Measurements from ENCODE around the gene EMILIN3.

Gene EMILIN3, protein sequence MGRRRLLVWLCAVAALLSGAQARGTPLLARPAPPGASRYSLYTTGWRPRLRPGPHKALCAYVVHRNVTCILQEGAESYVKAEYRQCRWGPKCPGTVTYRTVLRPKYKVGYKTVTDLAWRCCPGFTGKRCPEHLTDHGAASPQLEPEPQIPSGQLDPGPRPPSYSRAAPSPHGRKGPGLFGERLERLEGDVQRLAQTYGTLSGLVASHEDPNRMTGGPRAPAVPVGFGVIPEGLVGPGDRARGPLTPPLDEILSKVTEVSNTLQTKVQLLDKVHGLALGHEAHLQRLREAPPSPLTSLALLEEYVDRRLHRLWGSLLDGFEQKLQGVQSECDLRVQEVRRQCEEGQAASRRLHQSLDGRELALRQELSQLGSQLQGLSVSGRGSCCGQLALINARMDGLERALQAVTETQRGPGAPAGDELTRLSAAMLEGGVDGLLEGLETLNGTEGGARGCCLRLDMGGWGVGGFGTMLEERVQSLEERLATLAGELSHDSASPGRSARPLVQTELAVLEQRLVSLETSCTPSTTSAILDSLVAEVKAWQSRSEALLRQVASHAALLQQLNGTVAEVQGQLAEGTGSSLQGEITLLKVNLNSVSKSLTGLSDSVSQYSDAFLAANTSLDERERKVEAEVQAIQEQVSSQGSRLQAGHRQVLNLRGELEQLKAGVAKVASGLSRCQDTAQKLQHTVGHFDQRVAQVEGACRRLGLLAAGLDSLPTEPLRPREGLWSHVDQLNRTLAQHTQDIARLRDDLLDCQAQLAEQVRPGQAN

DNA sequence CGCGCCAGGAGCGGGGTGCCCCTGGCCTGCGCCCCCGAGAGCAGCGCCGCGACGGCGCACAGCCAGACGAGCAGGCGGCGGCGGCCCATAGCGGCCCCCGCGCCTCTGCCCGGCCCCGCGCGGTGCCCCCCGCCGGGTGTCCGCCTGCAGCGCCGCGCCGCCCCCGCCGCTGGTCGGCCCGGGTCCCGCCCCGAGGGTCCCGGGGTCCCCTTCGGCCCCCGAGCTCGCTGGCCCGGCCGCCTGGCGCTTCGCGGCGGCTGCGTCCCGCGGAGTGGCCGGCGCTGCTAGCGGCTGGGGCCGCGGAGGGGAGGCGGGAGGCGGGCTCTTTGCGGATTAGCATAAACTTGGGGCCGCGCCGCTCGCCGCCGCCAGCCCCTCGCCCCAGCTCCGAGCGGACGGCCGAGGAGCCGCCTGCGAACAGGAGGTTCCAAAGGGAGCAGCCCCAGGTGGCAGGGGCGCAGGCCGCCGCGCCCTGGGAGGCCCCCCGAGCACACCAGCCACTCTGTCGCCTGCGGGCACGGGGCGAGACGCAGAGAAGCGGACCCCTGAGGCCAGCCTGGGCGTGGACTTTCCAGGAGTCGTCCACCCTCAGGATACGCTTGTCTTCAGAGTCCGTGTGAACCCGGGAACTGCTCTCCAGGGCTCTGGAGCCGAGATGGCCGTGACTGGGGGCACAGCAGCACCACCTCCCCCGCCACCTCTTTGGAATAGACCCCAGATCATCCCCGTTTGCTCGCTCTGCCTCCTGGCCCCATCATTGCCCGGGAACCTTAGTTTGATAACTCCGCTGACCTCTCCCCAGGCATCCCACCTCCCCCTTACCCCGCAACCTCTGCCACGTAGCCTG, at the start of gene EMILIN3:
Gene EMILIN3, minus strand, starts transcription at position 273 of the 847 bp plus-strand sequence. Its CDS starts 184 bp downstream, at position 89.
- DNase-seq, result no peak

DNA sequence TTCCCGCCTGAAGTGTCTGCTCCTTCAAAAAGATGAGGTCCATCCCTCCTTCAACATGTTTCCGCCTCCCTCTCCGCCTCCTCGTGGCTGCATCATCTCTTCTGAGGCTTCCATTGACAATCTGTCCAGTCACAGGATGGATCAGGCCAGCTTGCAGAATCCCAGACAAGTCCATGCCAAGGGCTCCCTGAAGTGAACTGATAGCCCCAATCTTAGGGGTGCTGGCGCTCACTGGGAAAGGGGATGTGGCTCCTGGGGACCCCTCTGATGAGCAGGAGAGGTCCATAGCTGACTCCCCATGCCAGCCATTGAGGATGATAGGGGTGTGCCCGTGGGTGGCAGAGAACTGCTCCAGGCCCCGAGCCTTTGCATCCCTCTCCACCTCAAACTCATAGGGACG, 48.6 kb upstream of the EMILIN3 start:
- no peak for DNase-seq

DNA sequence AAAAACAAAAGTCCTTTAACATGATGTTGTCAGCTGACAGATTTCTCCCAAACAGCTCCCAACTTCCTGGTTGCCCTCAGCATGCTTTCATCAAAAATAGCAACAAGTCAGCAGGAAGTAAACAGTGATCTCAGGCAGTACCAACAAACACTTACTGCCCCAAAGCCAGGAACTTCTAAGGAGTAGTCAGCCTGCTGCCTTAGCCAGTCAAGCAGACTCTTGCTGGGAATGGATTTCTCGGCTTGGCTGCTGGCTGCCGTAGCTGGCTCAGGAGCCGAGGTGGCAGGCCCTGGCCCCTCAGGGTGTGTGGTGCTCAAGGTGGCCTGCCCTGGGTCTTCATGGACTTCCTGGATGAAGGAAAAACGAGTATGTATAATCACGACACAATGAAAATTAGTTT, 46.6 kb upstream of the EMILIN3 start:
- DNase-seq, result no peak

DNA sequence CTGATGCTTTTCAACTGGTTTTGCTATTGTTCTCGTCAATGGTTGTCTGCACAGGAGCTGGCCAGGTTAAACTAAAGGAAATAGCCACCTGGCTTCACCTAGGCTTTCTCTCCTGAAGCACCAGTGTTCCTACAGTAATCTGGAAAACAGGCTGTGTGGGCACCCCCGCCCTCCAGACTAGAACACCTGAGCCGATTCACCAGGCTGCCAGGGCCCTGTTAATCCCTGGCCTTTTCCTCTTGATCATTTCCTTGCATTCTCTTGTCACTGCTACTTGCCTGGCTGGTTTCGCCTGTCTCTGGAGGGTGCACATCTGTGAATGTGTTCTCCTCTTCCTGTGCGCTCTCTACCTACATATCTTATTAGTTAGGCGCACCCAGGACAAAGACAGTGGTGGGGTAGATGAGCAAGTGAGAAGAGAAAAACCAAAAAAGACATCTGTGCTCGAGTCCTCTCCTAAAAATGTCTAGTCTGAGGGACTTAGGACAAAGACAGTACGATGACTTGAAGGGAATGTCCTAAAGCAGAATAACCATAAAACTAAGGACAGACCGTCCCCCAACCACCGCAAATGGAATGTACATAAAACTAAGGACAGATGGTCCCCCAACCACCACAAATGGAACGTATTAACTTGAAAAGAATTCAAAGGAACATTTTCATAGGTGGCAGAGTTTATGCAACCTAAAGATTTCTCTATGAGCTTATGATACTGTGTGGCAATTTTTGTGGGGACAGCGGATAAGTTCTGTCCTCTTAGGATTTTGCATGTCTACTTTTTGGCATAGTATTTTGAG, 45.9 kb upstream of the EMILIN3 start:
- DNase-seq, result no peak

DNA sequence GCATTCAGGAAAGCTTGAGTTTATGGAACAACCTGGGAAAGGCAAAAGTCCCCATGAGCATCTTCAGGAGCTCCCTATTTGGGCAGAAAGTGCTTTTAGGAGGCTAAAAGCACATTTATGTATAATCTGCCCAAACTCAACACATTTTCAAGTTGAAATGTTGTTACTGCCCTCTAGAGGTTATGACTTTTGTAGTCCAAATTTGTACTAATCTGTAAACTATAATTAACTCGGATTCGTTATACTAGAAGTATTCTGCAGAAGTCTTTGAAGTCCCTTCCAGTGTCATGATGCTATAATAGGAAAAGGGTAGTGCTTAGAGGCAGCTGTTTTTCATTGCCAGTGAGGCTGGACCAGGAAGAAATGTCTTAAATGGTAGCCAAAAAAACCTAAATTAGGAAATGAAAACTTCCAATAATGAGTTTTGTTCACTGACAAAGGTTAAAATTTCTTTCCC, 44.8 kb upstream of the EMILIN3 start:
- no peak for DNase-seq

DNA sequence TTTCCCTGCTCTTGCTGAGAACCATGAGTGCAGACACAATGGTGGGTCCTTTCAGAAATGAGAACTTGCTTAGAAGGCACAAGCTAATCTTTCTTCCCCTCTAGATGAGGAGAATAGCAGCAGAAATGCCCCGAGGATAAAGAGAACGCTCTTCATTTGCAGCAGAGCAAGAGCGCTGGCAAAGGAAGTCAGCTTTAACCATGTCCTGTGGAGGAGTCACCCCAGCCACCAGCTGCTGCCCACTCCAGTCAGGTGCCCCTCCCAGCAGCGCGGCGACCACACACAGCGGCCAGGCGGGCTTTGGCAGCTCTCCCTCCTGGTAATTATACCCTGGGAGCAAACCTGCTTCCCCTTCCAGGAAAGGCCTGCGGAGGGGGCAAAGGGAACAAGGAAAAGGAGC, 42.4 kb upstream of the EMILIN3 start:
- no peak for DNase-seq

DNA sequence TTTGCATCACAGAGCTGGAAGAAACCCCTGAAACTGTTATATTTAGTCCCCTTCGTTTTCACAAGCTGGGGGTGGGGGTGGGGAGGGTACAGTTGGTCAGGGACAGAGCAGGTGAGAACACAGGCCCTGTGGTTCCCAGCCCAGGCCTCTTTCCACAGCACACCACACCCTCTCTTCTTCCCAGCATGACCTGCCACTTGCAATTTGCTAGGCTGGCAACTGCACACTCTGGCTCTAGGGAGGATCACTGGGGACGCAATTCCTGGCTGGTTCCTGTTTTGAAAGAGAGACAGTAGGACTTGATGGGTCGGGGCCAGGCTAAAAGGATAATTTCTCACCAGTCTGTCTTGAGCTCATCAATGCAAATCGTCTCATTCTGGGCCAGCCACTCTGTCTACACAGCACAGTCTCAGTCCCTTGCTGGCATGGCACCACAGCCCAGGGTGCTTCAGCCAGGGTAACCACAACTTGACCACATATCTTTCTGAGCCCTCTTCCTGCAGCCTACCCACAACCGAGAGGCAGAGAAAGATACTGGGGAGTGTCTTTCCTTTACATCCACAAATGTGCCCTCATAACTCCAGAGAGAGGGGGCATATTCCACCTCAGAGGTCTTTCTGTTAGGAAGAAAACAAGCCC, 41.7 kb upstream of the EMILIN3 start:
- no peak for DNase-seq

DNA sequence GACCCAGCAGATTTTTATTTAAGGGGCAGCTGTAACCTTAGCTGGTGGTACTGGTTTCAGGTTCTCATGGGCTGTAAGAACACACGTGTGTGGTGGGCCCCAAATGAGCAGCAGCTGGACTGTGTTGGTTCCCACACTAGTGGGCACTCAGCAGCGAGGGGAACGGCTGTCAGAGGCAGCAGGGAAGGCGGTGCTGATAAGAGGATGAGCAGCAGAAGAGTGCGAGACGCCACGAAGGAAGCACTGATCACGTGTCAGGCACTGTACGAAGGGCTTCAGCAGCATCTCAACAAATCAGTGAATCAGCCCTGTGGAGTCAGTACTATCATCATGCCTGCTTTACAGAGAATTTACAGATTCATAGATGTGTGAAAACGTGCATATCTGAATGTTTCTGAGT, 41.0 kb upstream of the EMILIN3 start:
- no peak for DNase-seq

DNA sequence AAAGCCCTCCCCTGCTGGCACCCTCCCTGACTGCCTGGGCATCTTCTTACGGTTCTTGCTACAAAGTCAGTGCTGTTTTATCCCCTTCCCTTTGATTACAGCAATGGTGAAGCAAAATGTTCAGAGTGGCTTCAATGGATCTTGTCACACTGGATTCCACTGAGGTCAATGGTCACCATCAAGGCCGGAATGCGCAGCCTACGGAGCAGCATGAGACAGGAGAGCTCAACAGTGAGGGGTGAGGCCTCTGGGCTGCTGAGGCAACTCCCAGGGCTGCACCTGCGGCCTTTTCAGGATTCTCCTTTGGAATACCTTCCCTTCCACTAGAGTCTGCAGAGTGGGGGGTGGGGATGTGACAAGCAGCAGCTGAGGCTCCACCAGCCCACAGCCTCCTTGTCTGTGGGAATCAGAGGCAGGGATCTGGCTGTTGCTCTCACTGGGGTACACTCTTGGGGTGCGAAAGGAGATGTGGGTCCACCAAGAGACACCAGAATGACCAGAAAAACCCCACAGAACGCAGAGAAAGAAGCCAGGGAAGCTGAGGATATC, 40.4 kb upstream of the EMILIN3 start:
- no peak for DNase-seq

DNA sequence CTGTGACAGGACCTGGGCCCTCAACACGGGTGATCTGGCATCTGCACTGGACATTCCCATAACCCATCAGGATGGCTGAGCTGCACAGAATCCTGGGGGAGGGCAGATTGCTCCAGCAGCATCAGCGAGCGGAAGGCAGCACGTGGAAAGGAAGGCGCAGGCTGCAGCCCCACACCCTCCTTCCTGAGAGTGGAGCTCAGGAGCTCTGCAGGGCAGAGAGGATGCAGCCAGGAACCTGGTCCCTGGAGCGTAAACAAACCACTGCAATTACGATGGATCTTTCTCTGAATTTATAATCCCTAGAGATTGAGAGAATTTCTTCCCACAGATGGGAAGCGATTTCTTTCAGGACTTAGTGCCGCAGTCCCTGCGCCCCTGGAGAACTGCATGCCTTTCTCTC, 39.7 kb upstream of the EMILIN3 start:
- no peak for DNase-seq

DNA sequence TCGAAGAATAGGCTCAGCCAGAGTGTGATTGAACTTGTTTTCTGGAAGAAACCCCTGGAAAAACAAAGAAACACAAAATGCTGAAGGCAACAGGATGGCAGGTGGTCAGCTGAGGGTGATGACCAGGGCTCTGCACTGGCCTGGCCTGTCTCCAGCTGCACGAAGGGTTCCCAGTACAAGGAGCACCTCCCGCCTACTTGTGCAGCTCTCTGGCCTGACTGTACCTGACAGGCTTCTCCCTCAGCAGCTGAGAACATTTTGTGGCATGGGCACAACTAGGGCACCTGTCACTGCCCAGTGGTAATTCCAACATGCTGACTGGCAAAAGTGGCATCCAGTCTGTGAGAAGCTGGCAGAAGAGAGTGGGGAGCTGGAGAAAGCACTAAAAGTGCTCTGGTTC, 38.8 kb upstream of the EMILIN3 start:
- no peak for DNase-seq

DNA sequence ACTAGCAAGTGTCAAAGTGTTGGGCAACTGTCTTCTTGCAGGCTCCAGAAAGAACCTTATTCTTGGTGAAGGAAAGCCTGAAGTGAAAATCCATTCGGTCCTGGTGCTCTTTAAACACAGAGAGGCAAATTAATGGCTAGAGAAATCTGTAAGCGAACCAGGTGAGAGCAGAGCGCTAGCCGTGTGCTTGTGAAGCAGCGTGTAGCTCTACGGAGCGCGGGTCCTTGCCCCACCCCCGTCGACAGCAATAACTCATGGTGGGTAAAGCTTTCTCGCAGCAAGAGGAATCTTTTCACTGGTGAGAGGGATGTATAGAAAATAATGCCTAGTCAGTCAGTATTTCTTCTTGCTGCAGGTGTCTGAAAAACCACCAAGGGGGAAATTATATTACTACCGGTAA, 37.0 kb upstream of the EMILIN3 start:
- DNase-seq, result no peak

DNA sequence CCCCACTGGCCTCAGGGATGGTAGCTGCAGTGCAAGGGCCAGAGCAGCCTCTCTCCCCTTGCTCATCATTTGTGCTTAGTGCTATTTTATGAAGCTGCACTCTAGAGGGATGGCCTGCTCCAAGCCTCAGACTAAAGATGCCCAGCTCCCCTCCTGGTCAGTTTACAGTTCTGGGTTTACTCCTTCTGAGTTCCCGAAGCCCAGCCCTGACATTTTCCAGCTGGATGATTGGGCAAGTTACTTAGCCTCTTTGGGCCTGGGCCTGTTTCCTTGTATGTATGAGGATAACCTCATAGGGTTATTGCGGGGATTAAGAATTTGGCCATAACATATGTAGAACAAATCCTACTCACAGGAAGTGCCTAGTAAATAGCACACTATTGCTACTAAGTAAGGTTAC, 31.8 kb upstream of the EMILIN3 start:
- no peak for DNase-seq

DNA sequence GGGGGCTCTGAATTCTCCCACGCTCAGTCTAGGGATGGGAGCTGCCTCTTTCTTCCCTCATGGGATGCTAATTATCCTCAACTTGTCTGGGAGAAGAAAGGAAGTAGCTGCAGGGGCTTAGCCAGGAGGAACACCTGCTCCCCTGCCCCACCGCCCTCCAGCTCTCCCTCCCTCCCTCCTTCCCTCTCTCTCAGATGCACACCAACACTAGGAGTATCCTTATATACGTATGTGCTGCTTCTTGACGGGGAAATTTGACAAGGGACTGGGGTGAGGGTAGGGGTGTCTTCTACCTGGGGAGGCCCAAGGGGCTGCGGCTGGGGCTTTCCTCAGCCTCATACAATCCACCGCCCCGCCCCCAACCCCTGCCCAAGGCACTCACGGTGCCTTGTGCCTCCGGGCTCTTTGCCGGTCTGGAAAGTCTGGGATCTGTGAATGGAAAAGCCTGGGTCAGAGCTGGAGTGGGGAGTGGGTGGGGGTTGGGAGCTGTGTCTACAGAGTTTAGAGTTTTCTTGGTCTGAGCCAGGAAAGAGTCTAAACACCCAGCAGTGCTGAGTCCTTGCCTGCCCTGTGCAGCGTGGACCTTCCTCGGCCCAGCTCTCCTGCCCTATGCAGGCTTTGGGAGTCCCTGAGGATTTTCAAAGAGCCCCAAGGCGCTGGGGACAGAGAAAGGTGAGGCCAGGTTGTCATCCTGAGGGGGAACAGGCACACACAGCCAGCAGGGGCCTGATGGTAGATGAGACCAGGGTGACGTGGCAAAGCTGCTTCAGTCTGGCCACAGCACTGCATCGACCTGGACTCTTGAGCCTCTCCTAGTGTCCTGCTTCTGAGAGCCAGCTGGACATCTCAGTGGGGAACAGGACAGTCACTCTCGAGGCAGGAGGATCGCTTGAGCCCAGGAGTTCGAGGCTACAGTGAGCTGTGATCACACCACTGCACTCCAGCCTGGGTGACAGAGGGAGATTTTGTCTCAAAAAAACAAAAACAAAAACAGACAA, 29.3 kb upstream of the EMILIN3 start:
- no peak for DNase-seq

DNA sequence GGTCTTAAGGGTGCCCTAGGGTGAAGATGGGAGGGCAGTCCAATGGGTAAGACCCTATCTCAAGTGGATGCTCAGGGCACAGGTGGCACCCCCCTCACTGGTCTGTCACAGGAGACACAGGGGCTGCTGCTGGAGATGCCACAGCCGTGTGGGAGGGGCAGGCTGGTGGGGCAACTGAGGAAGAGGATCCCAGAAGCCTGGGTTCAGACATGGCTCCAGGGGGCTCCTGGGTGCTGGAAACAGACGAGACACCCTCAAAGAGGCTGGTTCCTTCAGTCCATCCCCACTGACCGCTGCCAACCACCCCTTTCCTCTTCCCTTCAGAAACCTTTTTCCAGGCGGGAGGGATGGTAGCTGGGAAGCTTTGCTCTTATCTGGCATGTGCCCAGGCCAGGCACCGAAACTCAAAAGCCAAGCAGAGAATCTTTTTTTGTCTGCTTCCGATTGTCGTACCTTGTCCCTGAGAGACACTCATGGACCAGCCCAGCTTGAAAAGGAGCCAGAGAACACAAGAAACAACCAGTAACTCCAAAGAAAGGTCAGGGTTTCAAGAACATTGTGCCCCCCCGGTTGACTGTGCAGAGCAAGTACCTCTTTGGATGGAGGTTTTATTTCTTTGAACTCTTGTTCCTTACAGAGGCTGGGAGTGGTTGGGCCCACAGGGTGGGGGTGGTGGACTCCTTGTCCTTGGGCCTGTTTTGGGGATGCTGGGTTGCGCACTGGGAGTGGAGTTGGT, 28.5 kb upstream of the EMILIN3 start:
- DNase-seq, result no peak

DNA sequence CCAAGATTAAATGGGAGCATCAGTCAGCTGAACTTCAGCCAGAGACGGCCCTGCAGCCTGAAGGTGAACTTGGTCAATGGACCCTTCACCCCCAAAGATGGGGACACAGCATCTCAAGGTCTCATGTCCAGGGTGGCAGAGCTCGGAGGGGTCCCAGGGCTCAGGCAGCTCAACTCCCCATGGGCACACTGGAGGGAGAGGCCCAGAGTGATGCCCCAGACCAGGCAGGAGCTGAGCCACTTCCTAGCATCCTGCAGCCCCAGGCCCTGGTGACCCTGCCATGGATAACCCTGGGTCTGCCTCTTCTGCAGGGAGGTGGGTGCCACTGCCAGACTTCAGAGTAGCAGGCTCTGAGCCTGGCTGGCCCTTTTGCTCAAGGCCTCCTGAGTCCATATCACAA, 27.5 kb upstream of the EMILIN3 start:
- no peak for DNase-seq

DNA sequence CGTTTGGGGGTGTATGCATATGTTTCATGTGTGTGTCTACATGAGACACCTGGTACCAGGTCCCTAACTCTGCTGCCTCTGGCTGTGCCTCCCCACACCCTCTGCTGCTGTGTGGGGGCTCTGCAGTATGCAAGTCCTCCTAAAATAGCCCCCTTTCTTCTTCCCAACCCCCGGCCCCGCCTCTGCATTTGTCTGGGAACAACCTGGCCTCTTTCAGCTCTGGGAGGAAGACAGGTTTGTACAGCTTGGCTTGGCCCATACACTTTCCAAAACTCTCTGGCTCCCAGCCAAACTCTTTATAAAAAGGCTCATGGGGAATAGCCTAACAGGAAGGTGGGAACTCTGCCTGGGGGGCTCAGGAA, 27.1 kb upstream of the EMILIN3 start:
- DNase-seq, result no peak

DNA sequence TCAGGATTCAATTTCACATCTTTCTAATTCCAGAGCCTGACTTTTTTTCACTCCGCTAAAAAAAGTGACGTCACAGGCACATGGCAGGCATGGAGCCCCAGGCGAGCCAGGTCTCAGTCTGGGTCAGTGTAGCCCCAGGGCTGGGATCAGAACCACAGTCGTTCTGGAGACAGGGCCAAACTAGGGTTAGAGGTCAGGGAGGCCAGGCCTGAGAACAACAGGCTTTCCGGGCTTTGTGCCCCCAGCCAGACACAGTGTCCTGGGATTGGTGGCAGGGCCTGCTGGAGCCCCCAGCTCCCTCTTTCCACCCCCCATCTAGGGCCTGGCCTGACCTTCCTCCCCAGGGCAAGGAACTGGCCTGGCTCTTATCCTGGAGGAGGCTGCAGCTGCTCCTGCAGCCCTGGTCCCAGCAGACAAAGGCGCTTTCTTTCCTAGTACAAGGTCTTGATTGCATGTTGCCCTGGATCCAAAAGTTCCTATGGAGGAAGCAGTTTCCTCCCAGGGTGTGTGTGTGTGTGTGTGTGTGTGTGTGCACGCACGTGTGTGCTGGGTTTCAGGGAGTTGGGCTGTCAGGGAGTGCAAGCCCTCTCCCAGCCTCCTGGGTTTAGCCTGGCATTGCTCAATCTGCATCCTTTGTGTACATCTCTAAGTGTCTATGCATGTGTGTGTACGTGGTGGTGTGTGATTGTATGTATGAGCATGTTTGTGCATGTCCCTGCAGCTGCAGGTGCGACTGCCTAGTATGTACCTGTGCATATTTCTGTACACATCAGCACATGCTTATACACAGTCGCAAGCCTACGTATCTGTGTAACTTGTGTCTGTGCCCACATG, 26.5 kb upstream of the EMILIN3 start:
- DNase-seq, result no peak

DNA sequence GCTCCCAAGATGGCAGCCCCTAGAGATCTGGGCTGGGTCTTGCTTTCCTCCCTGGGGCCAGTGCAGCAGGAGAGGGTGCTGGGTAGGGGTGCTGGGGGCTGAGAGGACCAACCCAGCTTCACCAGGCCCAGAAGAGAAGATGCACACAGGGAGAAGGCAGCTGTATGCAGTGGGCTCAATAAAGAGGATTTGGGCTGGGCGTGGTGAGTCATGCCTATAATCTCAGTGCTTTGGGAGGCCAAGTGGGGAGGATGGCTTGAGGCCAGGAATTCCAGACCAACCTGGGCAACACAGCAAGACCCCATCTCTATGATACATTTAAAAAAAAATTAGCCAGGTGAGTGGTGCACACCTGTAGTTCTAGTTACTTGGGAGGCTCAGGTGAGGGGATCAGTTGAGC, 25.7 kb upstream of the EMILIN3 start:
- DNase-seq, result no peak
